Measurements from ENCODE around the gene SIGLEC12.

DNA sequence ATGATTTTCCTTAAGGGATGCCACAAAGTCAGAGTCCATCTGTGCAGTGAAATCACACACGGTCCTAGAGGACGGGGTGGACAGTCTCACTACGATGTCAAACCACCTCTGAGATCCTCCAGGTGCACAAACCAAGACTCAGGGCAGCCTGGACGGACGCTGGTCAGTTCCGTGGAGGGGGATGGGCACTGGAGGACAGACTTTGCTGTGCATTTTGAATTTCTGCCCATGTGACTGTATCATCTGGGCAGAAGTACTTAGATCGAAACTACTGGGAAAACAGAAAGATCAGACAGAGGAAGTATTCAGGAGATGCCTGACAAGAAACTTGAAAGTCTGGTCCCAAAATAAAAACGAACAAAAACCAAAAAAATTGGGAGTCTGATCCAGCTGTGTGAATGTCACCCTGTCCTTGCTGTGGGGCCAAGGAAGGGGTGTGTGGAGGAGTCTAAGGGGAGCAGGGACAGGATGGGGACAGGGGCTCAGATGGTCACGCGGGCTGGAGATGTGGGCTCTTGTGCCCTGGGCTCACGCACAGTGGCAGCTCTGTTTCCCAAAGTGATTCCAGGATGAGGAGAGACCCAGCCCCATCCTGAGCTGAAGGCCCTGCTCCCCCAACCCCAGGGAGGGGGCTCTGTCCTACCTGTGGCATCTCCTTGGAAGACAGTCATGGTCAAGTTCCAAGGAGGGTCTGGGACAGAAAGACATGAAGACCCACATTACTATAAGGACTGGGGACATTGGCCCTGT, 44.9 kb downstream of the SIGLEC12 start:
- TF ChIP-seq, protein P1, sequence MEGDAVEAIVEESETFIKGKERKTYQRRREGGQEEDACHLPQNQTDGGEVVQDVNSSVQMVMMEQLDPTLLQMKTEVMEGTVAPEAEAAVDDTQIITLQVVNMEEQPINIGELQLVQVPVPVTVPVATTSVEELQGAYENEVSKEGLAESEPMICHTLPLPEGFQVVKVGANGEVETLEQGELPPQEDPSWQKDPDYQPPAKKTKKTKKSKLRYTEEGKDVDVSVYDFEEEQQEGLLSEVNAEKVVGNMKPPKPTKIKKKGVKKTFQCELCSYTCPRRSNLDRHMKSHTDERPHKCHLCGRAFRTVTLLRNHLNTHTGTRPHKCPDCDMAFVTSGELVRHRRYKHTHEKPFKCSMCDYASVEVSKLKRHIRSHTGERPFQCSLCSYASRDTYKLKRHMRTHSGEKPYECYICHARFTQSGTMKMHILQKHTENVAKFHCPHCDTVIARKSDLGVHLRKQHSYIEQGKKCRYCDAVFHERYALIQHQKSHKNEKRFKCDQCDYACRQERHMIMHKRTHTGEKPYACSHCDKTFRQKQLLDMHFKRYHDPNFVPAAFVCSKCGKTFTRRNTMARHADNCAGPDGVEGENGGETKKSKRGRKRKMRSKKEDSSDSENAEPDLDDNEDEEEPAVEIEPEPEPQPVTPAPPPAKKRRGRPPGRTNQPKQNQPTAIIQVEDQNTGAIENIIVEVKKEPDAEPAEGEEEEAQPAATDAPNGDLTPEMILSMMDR (IDR thresholded peaks at IDR 0.05): no peak
- no peak for TF ChIP-seq POLR2A (IDR thresholded peaks at IDR 0.05)
